OCI-LY3 (cell line): ENCODE results near the gene GRIN1.

Experiments
- H2AFZ ChIP-seq: fragments of 200-600, 300-600 bp; shearing (Covaris generic); 2 replicates; pipeline ENCODE4 v1.6.0; 2014; ENCODE audit warnings: antibody characterized with exemption, low read depth, low read length
- H3K27ac ChIP-seq: fragments of 200-600, 300-600 bp; sonication (generic); 2 replicates; pipeline ENCODE4 v1.5.1; 2014; ENCODE audit warnings: mild to moderate bottlenecking, low read length, moderate library complexity, mixed read lengths
- H3K27me3 ChIP-seq: fragments of 200-600, 300-600 bp; sonication (generic); 2 replicates; pipeline ENCODE4 v1.6.1; 2014; ENCODE audit warnings: low read depth, low read length, mixed read lengths
- H3K36me3 ChIP-seq: fragments of 200-600, 300-600 bp; sonication (generic); replicated peaks from 2 replicates; pipeline ENCODE3; 2014; ENCODE audit warnings: low read depth, low read length, mixed read lengths
- H3K4me1 ChIP-seq: fragments of 300-600, 200-600 bp; sonication (generic); 2 replicates; pipeline ENCODE4 v1.6.1; 2014; ENCODE audit warnings: low read length, mixed read lengths
- H3K4me2 ChIP-seq: fragments of 200-600, 300-600 bp; sonication (generic); 2 replicates; pipeline ENCODE4 v1.6.1; 2014; ENCODE audit warnings: low read length, mixed read lengths
- H3K4me3 ChIP-seq: fragments of 300-600, 200-600 bp; sonication (generic); 2 replicates; pipeline ENCODE4 v1.5.1; 2014; ENCODE audit warnings: antibody characterized with exemption, mild to moderate bottlenecking, low read length, moderate library complexity
- H3K79me2 ChIP-seq: fragments of 300-600, 200-600 bp; shearing (Covaris generic); 2 replicates; pipeline ENCODE4 v1.6.1; 2014; ENCODE audit warnings: mild to moderate bottlenecking, low read length, mixed read lengths
- H3K9ac ChIP-seq: fragments of 300-600, 200-600 bp; shearing (Covaris generic); 2 replicates; pipeline ENCODE4 v1.6.0; 2014; ENCODE audit warnings: mild to moderate bottlenecking, low read length, moderate library complexity
- H3K9me3 ChIP-seq: fragments of 200-600, 300-600 bp; shearing (Covaris generic); 2 replicates; pipeline ENCODE4 v1.6.1; 2014; ENCODE audit warnings: low read length, mixed read lengths; ENCODE audit not compliant: insufficient read depth
- H4K20me1 ChIP-seq: fragments of 200-600, 300-600 bp; sonication (generic); 2 replicates; pipeline ENCODE4 v1.6.1; 2016; ENCODE audit warnings: low read length, mixed read lengths; ENCODE audit not compliant: insufficient read depth
- CTCF ChIP-seq: fragments of 200-600, 300-600 bp; sonication (generic); IDR thresholded peaks from 2 replicates; pipeline ENCODE4 v1.5.1; 2014; ENCODE audit warnings: antibody characterized with exemption, low read length, low read depth
- EZH2phosphoT487 ChIP-seq: fragments of 200-600 bp; shearing (Covaris generic); IDR thresholded peaks from 2 replicates; pipeline ENCODE4 v1.6.1; 2018; ENCODE audit warnings: antibody characterized with exemption, mixed run types, low read depth

Gene GRIN1

GRCh38 chr9:137190315-137190856 lies 51.4 kb downstream of the GRIN1 start:
- Histone ChIP-seq H2AFZ (no peak overlapping the region), H3K9ac (no peak overlapping the region), H3K4me1 (peaks cover 18% of the 10 kb centered on the region), H3K9me3 (no peaks in the 10 kb centered on the region), H4K20me1 (no peaks in the 10 kb centered on the region), H3K4me3 (no peak overlapping the region), H3K27me3 (no peaks in the 10 kb centered on the region), H3K4me2 (peak overlapping the region; percentile 90), H3K36me3 (peaks cover 8% of the 10 kb centered on the region), H3K79me2 (peaks cover 46% of the 10 kb centered on the region), H3K27ac (no peak overlapping the region)
- TF ChIP-seq CTCF, result no peak
- no peak for TF ChIP-seq EZH2phosphoT487

- peaks cover 18% of the 10 kb centered on the region for H3K4me1 ChIP-seq
- peaks cover 41% of the 10 kb centered on the region for H3K79me2 ChIP-seq
- H3K27ac ChIP-seq, result no peak overlapping the region
- H3K9me3 ChIP-seq, result no peaks in the 10 kb centered on the region
- no peak overlapping the region for H2AFZ ChIP-seq
- no peak overlapping the region for H3K4me2 ChIP-seq
- no peak for TF ChIP-seq CTCF
- no peak for TF ChIP-seq EZH2phosphoT487
- no peaks in the 10 kb centered on the region for H4K20me1 ChIP-seq
- no peak overlapping the region for H3K4me3 ChIP-seq
- H3K9ac ChIP-seq, result no peak overlapping the region
- H3K36me3 ChIP-seq, result peaks cover 6% of the 10 kb centered on the region
- H3K27me3 ChIP-seq, result no peaks in the 10 kb centered on the region
These were observed 52.3 kb downstream of the GRIN1 start for GRCh38 chr9:137191245-137191644.

GRCh38 chr9:137191691-137192447 lies 52.9 kb downstream of the GRIN1 start:
- H2AFZ ChIP-seq, result no peak overlapping the region
- H3K27me3 ChIP-seq, result no peaks in the 10 kb centered on the region
- no peaks in the 10 kb centered on the region for H3K9me3 ChIP-seq
- H3K27ac ChIP-seq, result no peak overlapping the region
- peaks cover 17% of the 10 kb centered on the region for H3K4me1 ChIP-seq
- peaks cover 6% of the 10 kb centered on the region for H3K36me3 ChIP-seq
- no peaks in the 10 kb centered on the region for H4K20me1 ChIP-seq
- no peak overlapping the region for H3K4me2 ChIP-seq
- no peak overlapping the region for H3K9ac ChIP-seq
- peaks cover 34% of the 10 kb centered on the region for H3K79me2 ChIP-seq
- no peak for TF ChIP-seq CTCF
- no peak for TF ChIP-seq EZH2phosphoT487
- no peak overlapping the region for H3K4me3 ChIP-seq

- peaks cover 11% of the 10 kb centered on the region for H3K4me1 ChIP-seq
- H4K20me1 ChIP-seq, result no peaks in the 10 kb centered on the region
- TF ChIP-seq EZH2phosphoT487 (no peak), CTCF (no peak)
- peaks cover 29% of the 10 kb centered on the region for H3K79me2 ChIP-seq
- H3K4me3 ChIP-seq, result no peak overlapping the region
- H3K9ac ChIP-seq, result no peak overlapping the region
- no peaks in the 10 kb centered on the region for H3K9me3 ChIP-seq
- H3K4me2 ChIP-seq, result no peak overlapping the region
- no peak overlapping the region for H3K27ac ChIP-seq
- no peaks in the 10 kb centered on the region for H3K27me3 ChIP-seq
- no peak overlapping the region for H2AFZ ChIP-seq
- peaks cover 6% of the 10 kb centered on the region for H3K36me3 ChIP-seq
These were observed 53.5 kb downstream of the GRIN1 start for GRCh38 chr9:137192448-137192780.
